Muscle of leg (tissue), 11 donors: ENCODE data around the gene POPDC3. TPM values are rescaled to one million over a fixed set of nuclear protein-coding genes. Genes with fewer than 3 reads are reported as not detected.

Experiments used
- DNase-seq: peaks from one replicate; pipeline ENCODE4 v3.0.0; 2013
- H3K27ac ChIP-seq: one replicate; pipeline ENCODE4 v1.5.1; 2013; ENCODE audit warnings: mild to moderate bottlenecking, low read length, control low read depth
- H3K27me3 ChIP-seq: one replicate; pipeline ENCODE4 v1.6.1; 2013; ENCODE audit warnings: low read length; ENCODE audit not compliant: control insufficient read depth, insufficient read depth
- H3K36me3 ChIP-seq: one replicate; pipeline ENCODE4 v1.6.1; 2013; ENCODE audit warnings: low read length; ENCODE audit not compliant: control insufficient read depth, insufficient read depth
- H3K4me1 ChIP-seq: one replicate; pipeline ENCODE4 v1.6.1; 2013; ENCODE audit warnings: low read length; ENCODE audit not compliant: control insufficient read depth, insufficient read depth
- H3K4me3 ChIP-seq: one replicate; pipeline ENCODE4 v1.5.1; 2013; ENCODE audit warnings: low read length, control low read depth
- H3K9me3 ChIP-seq: replicated peaks from 2 replicates; pipeline ENCODE4 v1.6.1; 2013; ENCODE audit warnings: low read depth, low read length; ENCODE audit not compliant: control insufficient read depth
- WGBS: methylation state at CpG from one replicate; pipeline ENCODE4 v1.1.5; 2013; ENCODE audit warnings: missing lambda C conversion rate; ENCODE audit not compliant: insufficient coverage; 5-methylcytosine and 5-hydroxymethylcytosine counted together
- polyA plus RNA-seq, 8 donors: library from polyadenylated mRNA; unstranded; fragments of 120-200 nt; gene quantifications; one replicate each; pipeline versions ENCODE4 v1.2.1 to v1.2.3, GENCODE V29; 2013; ENCODE audit warnings: inconsistent platforms in 1 of 8, low replicate concordance in 1 of 8; ENCODE audit not compliant: insufficient read length in 8 of 8, insufficient read depth in 1 of 8
- total RNA-seq: library from RNA; stranded (reverse); fragments of 120-200 nt; gene quantifications from one replicate; pipeline ENCODE4 v1.2.4, GENCODE V29; 2013

POPDC3 gene
- total and polyA plus RNA-seq, 9 donors: 48.5 to 72.1 (median 61.0) TPM

GRCh38 chr6:105200133-105200730, 20.4 kb upstream of the POPDC3 start:
- Histone ChIP-seq H3K4me1 (peaks cover 5% of the 10 kb centered on the region), H3K4me3 (no peak overlapping the region), H3K36me3 (no peaks in the 10 kb centered on the region), H3K9me3 (no peaks in the 10 kb centered on the region), H3K27me3 (no peaks in the 10 kb centered on the region), H3K27ac (no peak overlapping the region)
- WGBS: 74% methylated on average over 3 of the region's 6 CpGs
- no peak for DNase-seq

- WGBS: 67% methylated on average over 1 of the region's 6 CpGs
- Histone ChIP-seq H3K4me3 (no peak overlapping the region), H3K27ac (no peak overlapping the region), H3K9me3 (no peaks in the 10 kb centered on the region), H3K36me3 (no peaks in the 10 kb centered on the region), H3K27me3 (no peaks in the 10 kb centered on the region), H3K4me1 (peaks cover 5% of the 10 kb centered on the region)
- peak; percentile 65 for DNase-seq
These were observed 19.9 kb upstream of the POPDC3 start for GRCh38 chr6:105199711-105200110.

DNA sequence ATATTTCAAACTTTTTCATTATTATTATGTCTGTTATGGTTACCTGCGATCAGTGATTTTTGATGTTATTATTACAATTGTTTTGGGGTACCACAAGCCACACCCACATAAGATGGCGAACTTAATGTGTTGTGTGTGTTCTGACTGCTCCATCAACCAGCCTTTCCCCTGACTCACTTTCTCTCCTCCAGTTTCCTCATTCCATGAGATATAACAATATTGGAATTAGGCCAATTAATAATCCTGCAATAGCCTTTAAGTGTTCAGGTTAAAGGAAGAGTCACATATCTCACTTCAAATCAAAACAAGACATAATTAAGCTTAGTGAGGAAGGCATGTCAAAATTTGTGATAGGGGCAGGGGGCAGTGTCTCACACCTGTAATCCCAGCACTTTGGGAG, 16.3 kb upstream of the POPDC3 start:
- no peaks in the 10 kb centered on the region for H3K27me3 ChIP-seq
- no peak overlapping the region for H3K27ac ChIP-seq
- H3K9me3 ChIP-seq: no peaks in the 10 kb centered on the region
- no peak for DNase-seq
- no CpG with 5 or more reads among the region's 2 CpGs for WGBS
- H3K4me3 ChIP-seq: no peak overlapping the region
- H3K4me1 ChIP-seq: peaks cover 5% of the 10 kb centered on the region
- no peaks in the 10 kb centered on the region for H3K36me3 ChIP-seq

- DNase-seq: no peak
- H3K27me3 ChIP-seq: no peaks in the 10 kb centered on the region
- H3K9me3 ChIP-seq: no peaks in the 10 kb centered on the region
- H3K27ac ChIP-seq: no peak overlapping the region
- no peaks in the 10 kb centered on the region for H3K36me3 ChIP-seq
- H3K4me1 ChIP-seq: peaks cover under 1% of the 10 kb centered on the region
- no peak overlapping the region for H3K4me3 ChIP-seq
- 35% methylated on average over 2 of the region's 3 CpGs for WGBS
These were observed 14.8 kb upstream of the POPDC3 start for GRCh38 chr6:105194591-105194990.

GRCh38 chr6:105194106-105194505, 14.3 kb upstream of the POPDC3 start:
- Histone ChIP-seq H3K9me3 (no peaks in the 10 kb centered on the region), H3K4me1 (no peaks in the 10 kb centered on the region), H3K4me3 (no peak overlapping the region), H3K36me3 (no peaks in the 10 kb centered on the region), H3K27ac (no peak overlapping the region), H3K27me3 (no peaks in the 10 kb centered on the region)
- DNase-seq: no peak
- 17% methylated on average over 1 of the region's 1 CpG for WGBS

GRCh38 chr6:105193647-105194046, 13.8 kb upstream of the POPDC3 start:
- no peaks in the 10 kb centered on the region for H3K27me3 ChIP-seq
- WGBS: no CpG with 5 or more reads among the region's 1 CpG
- no peak overlapping the region for H3K27ac ChIP-seq
- no peaks in the 10 kb centered on the region for H3K36me3 ChIP-seq
- no peak overlapping the region for H3K4me3 ChIP-seq
- H3K9me3 ChIP-seq: no peaks in the 10 kb centered on the region
- H3K4me1 ChIP-seq: no peaks in the 10 kb centered on the region
- DNase-seq: no peak

DNA sequence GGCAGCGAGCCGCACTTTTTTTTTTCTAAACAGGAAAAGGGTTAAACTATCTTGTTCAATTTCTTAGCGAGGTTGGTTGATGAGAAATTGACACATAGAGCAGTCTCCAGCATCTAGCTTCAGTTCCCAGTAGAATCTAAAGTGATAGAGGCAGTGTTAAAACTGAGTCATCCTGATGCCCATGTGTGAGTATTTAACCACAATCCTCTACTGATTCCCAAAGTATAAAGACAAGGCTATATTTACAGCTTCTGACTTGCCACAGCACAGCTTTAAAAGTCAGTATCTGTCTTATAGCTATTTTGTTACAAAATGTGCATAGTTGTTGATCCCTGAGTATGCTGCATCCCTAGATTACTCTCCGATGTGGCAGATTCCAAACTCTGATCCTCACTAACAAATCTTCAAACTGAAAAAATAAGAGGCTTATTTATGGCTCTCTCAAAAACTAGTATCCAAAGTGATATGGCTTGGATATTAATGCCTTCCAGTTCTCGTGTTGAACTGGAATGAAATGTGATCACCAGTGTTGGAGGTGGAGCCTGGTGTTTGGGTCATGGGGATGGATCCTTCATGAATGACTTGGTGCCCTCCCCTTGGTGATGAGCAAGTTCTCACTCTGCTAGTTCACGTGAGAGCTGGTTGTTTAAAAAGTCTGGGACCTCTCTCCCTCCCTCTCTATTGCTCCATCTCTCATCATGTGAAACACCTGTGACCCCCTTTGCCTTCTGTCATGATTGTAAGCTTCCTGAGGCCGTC, 13.1 kb upstream of the POPDC3 start:
- Histone ChIP-seq H3K4me3 (no peak overlapping the region), H3K27ac (no peak overlapping the region), H3K36me3 (no peaks in the 10 kb centered on the region), H3K9me3 (no peaks in the 10 kb centered on the region), H3K27me3 (no peaks in the 10 kb centered on the region), H3K4me1 (no peaks in the 10 kb centered on the region)
- 67% methylated on average over 1 of the region's 7 CpGs for WGBS
- DNase-seq: no peak

GRCh38 chr6:105191351-105191750, 11.5 kb upstream of the POPDC3 start:
- DNase-seq: no peak
- Histone ChIP-seq H3K27ac (no peak overlapping the region), H3K36me3 (no peaks in the 10 kb centered on the region), H3K4me1 (no peaks in the 10 kb centered on the region), H3K4me3 (no peak overlapping the region), H3K27me3 (peaks cover 2% of the 10 kb centered on the region), H3K9me3 (no peaks in the 10 kb centered on the region)
- WGBS: no CpG with 5 or more reads among the region's 1 CpG

GRCh38 chr6:105189026-105189820, 9.4 kb upstream of the POPDC3 start:
- Histone ChIP-seq H3K4me3 (no peak overlapping the region), H3K27me3 (peaks cover 2% of the 10 kb centered on the region), H3K36me3 (no peaks in the 10 kb centered on the region), H3K4me1 (no peaks in the 10 kb centered on the region), H3K9me3 (no peaks in the 10 kb centered on the region), H3K27ac (no peak overlapping the region)
- no peak for DNase-seq
- WGBS: 89% methylated on average over 4 of the region's 10 CpGs

DNA sequence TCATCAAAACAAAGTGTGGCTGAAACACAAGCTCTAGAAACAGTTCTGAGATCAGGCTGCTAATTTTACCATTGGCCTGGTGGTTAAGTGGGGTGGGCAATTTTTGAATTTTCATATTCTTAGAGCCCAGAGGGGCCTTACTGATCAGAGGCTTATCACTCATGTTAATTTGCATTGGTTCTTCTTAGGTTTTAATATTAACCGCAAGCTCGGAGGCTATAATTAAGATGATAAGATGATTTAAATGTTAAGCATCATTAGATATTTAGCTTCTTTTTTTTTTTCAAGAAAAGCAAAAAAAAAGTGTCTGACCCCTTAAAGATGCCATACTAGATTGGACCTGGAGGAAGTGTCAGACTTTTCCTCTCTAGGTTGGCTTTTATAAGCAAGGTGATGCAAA, 8.4 kb upstream of the POPDC3 start:
- H3K4me1 ChIP-seq: no peaks in the 10 kb centered on the region
- H3K4me3 ChIP-seq: no peak overlapping the region
- H3K27ac ChIP-seq: no peak overlapping the region
- no peaks in the 10 kb centered on the region for H3K36me3 ChIP-seq
- no peaks in the 10 kb centered on the region for H3K9me3 ChIP-seq
- no CpG with 5 or more reads among the region's 2 CpGs for WGBS
- DNase-seq: no peak
- H3K27me3 ChIP-seq: peaks cover 2% of the 10 kb centered on the region
